GM04503 (cell line): ENCODE results near the gene LGALS7.

Source experiments
- DNase-seq: peaks from one replicate; pipeline ENCODE4 v3.0.0-alpha.2; 2012; ENCODE audit warnings: low read depth

LGALS7 gene

GRCh38 chr19:38725469-38726283 lies 47.6 kb downstream of the LGALS7 start:
- DNase-seq = no peak

GRCh38 chr19:38723990-38724854 lies 49.1 kb downstream of the LGALS7 start:
- DNase-seq = no peak

GRCh38 chr19:38723606-38723965 lies 49.7 kb downstream of the LGALS7 start:
- DNase-seq = no peak

DNA sequence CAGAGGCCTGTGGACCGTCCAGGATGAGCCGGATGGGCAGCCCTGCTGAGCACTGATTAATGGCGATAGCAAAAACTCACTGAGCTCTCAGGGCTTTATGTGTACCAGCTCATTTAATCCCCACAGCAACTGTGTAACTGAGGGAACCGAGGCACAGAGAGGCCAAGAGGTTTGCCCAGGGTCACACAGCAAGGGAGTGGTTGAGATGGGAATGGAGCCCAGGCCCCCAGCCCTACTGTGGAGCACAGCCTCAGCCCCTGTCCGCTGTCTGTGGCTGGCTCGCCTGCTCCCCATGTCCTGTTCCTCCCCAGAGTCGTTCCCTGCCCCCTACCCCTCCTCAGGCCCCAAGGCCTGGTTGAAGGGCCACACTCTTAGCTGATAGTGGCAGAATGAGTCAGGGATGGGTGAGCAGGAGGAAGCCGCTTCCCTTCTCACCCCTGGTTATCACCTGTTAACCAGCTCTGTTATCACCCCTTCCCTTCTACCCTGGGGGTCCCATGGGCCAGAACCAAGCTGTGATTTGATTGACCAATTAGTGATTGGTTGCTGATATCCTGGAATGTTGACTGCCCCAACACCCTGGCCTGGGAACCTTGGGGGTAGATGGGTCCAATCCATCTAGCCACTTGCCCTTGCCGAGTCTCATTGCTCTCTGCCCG lies 50.2 kb downstream of the LGALS7 start:
- DNase-seq = no peak

DNA sequence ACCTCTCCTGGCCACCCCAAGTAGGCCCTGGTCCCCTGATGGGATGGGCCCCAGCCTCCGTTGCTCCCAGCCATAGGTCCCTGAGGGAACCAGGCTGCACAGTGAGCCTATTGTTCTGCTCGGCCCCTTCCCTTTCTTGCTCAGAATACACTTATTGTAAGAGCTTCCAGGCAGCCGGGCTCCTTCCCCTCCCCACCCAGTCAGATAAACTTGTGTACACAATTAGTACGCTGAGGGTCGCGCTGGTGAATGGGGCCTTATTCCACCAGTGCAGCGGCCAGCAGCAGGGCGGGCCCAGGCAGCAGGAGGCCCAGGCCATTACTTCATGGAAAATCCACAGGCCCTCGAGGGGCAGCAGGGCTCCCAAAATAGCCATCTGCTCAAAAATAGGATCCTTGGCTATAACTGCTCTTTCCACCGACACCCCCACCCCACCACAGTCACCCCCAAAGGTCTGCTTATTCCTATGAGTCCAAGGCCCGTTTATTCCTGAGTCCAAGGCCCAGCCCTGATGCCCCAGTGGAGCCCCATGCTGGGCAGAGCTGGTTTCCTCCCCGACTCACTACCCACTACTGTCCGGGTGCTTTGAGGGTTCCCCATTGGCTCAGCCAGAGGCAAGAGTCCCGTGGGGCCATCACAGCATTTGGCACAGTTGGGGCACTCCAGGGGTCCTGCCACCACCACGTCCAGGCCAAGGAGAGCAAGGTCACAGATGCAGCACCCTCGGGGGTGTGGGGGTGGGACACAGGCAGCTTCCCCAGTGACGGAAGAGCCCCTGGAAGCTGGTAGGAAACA lies 51.1 kb downstream of the LGALS7 start:
- no peak for DNase-seq

DNA sequence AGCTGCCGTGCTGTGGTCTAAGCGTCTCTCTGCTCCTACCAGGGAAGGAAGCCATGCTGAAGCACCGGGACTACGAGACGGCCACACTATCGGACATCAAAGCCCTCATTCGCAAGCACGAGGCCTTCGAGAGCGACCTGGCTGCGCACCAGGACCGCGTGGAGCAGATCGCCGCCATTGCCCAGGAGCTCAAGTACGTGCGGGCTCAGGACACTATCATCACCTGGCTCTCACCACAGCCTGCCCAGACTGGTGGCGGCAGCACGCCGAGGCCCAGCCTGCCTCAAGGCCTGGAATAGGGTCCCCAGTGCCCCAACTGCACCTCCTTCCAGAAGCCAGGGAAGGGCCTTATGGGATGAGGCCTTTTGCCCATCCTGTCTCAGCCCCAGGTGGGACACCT lies 51.8 kb downstream of the LGALS7 start:
- DNase-seq = no peak
